Measurements from ENCODE around the gene PAIP2.

DNA sequence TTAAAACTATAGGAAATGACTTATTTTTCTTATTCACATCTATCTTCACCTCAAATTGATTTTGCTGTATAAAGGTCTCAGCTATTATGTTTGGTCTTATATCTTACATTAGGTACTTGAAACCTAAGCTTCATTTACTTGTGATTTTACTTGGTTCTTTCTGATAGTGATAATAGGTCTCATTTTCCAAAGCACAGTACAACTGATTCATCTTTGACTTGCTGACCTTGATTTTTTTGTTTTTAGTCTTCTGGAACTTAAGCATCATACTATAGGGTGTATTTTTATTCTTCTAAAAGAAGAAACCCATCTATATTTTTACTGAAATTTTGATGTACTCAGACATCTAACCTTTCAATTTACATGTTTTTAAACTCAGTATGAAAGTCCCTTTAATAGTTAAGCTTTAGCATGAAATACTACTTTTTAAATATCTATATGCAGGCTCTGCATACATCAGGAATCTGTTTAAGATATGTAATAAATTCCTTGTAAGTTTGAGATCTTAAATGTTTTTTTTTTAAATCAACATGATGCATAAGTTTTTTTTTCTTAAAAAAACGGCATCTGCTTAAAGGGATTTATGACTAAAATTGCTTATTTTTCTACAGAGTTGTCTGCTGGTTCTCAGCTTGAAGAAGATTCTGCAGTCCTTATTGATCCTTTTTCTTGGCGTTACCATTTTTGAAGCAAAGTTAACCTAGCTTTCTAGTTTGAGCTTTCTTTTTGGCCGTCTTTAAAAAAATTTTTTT is 34.9 kb upstream of the PAIP2 start:
- TF ChIP-seq POLR2A (IDR thresholded peaks at IDR 0.05), result no peak
- TF ChIP-seq, protein P1, sequence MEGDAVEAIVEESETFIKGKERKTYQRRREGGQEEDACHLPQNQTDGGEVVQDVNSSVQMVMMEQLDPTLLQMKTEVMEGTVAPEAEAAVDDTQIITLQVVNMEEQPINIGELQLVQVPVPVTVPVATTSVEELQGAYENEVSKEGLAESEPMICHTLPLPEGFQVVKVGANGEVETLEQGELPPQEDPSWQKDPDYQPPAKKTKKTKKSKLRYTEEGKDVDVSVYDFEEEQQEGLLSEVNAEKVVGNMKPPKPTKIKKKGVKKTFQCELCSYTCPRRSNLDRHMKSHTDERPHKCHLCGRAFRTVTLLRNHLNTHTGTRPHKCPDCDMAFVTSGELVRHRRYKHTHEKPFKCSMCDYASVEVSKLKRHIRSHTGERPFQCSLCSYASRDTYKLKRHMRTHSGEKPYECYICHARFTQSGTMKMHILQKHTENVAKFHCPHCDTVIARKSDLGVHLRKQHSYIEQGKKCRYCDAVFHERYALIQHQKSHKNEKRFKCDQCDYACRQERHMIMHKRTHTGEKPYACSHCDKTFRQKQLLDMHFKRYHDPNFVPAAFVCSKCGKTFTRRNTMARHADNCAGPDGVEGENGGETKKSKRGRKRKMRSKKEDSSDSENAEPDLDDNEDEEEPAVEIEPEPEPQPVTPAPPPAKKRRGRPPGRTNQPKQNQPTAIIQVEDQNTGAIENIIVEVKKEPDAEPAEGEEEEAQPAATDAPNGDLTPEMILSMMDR (IDR thresholded peaks at IDR 0.05), result no peak
